SK-N-SH (cell line): Measurements from ENCODE around the gene MAMSTR. TPM values are rescaled to one million over a fixed set of nuclear protein-coding genes. Genes with fewer than 3 reads are reported as not detected.

Experiments
- CTCF ChIA-PET: fragments of 300-600, 350-600 bp; formaldehyde crosslinking; extraction: SDS; loops from one replicate; lab custom pipeline; 2021; lab: Yijun Ruan, JAX
- POLR2A ChIA-PET: fragments of 350-600 bp; sonication (Branson Sonifier 250); formaldehyde crosslinking; extraction: SDS; loops from one replicate; lab custom pipeline; 2020; ENCODE audit warnings: antibody characterized with exemption, inconsistent platforms; lab: Yijun Ruan, JAX
- DNase-seq: peaks from one replicate; pipeline ENCODE4 v3.0.0; 2012
- H2AFZ ChIP-seq: fragments of 200-600 bp; sonication (generic); 2 replicates; pipeline ENCODE4 v1.8.1; 2016; ENCODE audit warnings: antibody characterized with exemption, mild to moderate bottlenecking, low read depth
- H3F3A ChIP-seq: fragments of 200-600 bp; sonication (generic); replicated peaks from 2 replicates; pipeline ENCODE3; 2016; ENCODE audit warnings: antibody characterized with exemption, mild to moderate bottlenecking; ENCODE audit not compliant: insufficient read depth
- H3K27ac ChIP-seq, 2 experiments: fragments of 200-500 bp in 1 of 2; fragments of 200-600 bp in 1 of 2; sonication (Bioruptor generic) in 1 of 2; sonication (generic), shearing (Covaris generic) in 1 of 2; 2 replicates each; pipeline versions ENCODE4 v1.5.1 to v1.6.1; 2014 to 2016; ENCODE audit warnings: low read depth in 2 of 2, inconsistent platforms in 1 of 2, low read length in 1 of 2, mild to moderate bottlenecking in 1 of 2, mixed read lengths in 1 of 2
- H3K27me3 ChIP-seq: fragments of 200-600 bp; sonication (generic), shearing (Covaris generic); 2 replicates; pipeline ENCODE4 v1.6.1; 2016; ENCODE audit warnings: mixed run types; ENCODE audit not compliant: insufficient read depth
- H3K36me3 ChIP-seq, 2 experiments: fragments of 200-500 bp in 1 of 2; fragments of 200-600 bp in 1 of 2; sonication (Bioruptor generic) in 1 of 2; sonication (generic) in 1 of 2; replicated peaks in 1 of 2; 2 replicates each; pipeline versions ENCODE3 to v1.5.1; 2014 to 2016; ENCODE audit warnings: low read length in 1 of 2, mild to moderate bottlenecking in 1 of 2; ENCODE audit not compliant: insufficient read depth in 2 of 2, control insufficient read depth in 1 of 2
- H3K4me1 ChIP-seq, 2 experiments: fragments of 200-500 bp in 1 of 2; fragments of 200-600 bp in 1 of 2; sonication (Bioruptor generic) in 1 of 2; sonication (generic), shearing (Covaris generic) in 1 of 2; 2 replicates each; pipeline versions ENCODE4 v1.5.1 to v1.6.1; 2014 to 2016; ENCODE audit warnings: low read depth in 1 of 2, low read length in 1 of 2, mixed run types in 1 of 2; ENCODE audit not compliant: insufficient read depth in 2 of 2, control insufficient read depth in 1 of 2
- H3K4me2 ChIP-seq: fragments of 200-600 bp; sonication (generic), shearing (Covaris generic); 2 replicates; pipeline ENCODE4 v1.6.1; 2017; ENCODE audit warnings: mixed run types
- H3K4me3 ChIP-seq, 2 experiments: fragments of 200-500 bp in 1 of 2; fragments of 200-600 bp in 1 of 2; sonication (Bioruptor generic) in 1 of 2; sonication (generic), shearing (Covaris generic) in 1 of 2; 2 replicates each; pipeline versions ENCODE4 v1.5.1 to v1.8.1; 2014 to 2016; ENCODE audit warnings: low read depth in 2 of 2, inconsistent platforms in 1 of 2, low read length in 1 of 2, mild to moderate bottlenecking in 1 of 2, mixed read lengths in 1 of 2, moderate library complexity in 1 of 2
- H3K79me2 ChIP-seq: fragments of 200-600 bp; sonication (generic); 2 replicates; pipeline ENCODE4 v1.8.1; 2017; ENCODE audit warnings: mild to moderate bottlenecking; ENCODE audit not compliant: insufficient read depth
- H3K9ac ChIP-seq: fragments of 200-600 bp; sonication (generic); 2 replicates; pipeline ENCODE4 v1.6.1; 2017; ENCODE audit warnings: mixed run types
- H3K9me2 ChIP-seq: fragments of 200-600 bp; sonication (generic); 2 replicates; pipeline ENCODE4 v1.6.1; 2017; ENCODE audit warnings: mixed run types
- H3K9me3 ChIP-seq: fragments of 200-600 bp; sonication (generic); 2 replicates; pipeline ENCODE4 v1.6.1; 2017; ENCODE audit warnings: mixed run types, mild to moderate bottlenecking, moderate library complexity
- H4K20me1 ChIP-seq: fragments of 200-600 bp; sonication (generic); 2 replicates; pipeline ENCODE4 v1.6.1; 2017; ENCODE audit warnings: mild to moderate bottlenecking, mixed run types; ENCODE audit not compliant: insufficient read depth
- ELF1 ChIP-seq: IDR thresholded peaks from 2 replicates; pipeline ENCODE4 v1.4.0; 2012
- EZH2phosphoT487 ChIP-seq: fragments of 200-600 bp; sonication (generic); IDR thresholded peaks from 2 replicates; pipeline ENCODE4 v1.6.1; 2017; ENCODE audit warnings: low read depth, mixed run types, mild to moderate bottlenecking, antibody characterized with exemption, moderate library complexity, borderline replicate concordance
- FOXM1 ChIP-seq: IDR thresholded peaks from 2 replicates; pipeline ENCODE4 v1.4.0; 2012; ENCODE audit warnings: low read depth, mild to moderate bottlenecking
- NRF1 ChIP-seq: IDR thresholded peaks from 2 replicates; pipeline ENCODE4 v1.6.1; 2012; ENCODE audit warnings: low read depth, mild to moderate bottlenecking, low read length
- POLR2AphosphoS5 ChIP-seq: IDR thresholded peaks from 2 replicates; pipeline ENCODE4 v1.6.1; 2012; ENCODE audit warnings: low read depth, low read length
- RCOR1 ChIP-seq: fragments of 150-350 bp; IDR thresholded peaks from 2 replicates; pipeline ENCODE4 v1.6.1; 2017; ENCODE audit warnings: antibody characterized with exemption, low read length
- REST ChIP-seq: IDR thresholded peaks from 2 replicates; pipeline ENCODE4 v1.6.1; 2012; ENCODE audit warnings: mild to moderate bottlenecking, low read depth, low read length, moderate library complexity
- TAF1 ChIP-seq: IDR thresholded peaks from 2 replicates; pipeline ENCODE4 v1.6.1; 2012; ENCODE audit warnings: low read depth, mild to moderate bottlenecking, low read length, moderate library complexity, borderline replicate concordance
- TCF12 ChIP-seq: IDR thresholded peaks from 2 replicates; pipeline ENCODE4 v1.4.0; 2012
- TEAD4 ChIP-seq: IDR thresholded peaks from 2 replicates; pipeline ENCODE4 v1.4.0; 2012; ENCODE audit warnings: mild to moderate bottlenecking, borderline replicate concordance; ENCODE audit not compliant: insufficient read depth
- WGBS: methylation state at CpG from one replicate; pipeline ENCODE4 v1.1.6; 2017; ENCODE audit warnings: low lambda C conversion rate; 5-methylcytosine and 5-hydroxymethylcytosine counted together
- polyA plus RNA-seq, 3 experiments: library from polyadenylated mRNA; depleted of rRNA; stranded (reverse); fragments of >200 nt; gene quantifications; 2 replicates each; pipeline ENCODE4 v1.2.3, GENCODE V29; 2012
- TF ChIP-seq, protein P1 (sequence below): IDR thresholded peaks from 2 replicates; pipeline ENCODE4 v1.4.0; 2012; ENCODE audit warnings: low read depth
- TF ChIP-seq, protein P2 (sequence below): fragments of 200-600 bp; sonication (generic); IDR thresholded peaks from 2 replicates; pipeline ENCODE4 v1.6.1; 2017; ENCODE audit warnings: antibody characterized with exemption, mild to moderate bottlenecking, moderate library complexity

Gene MAMSTR
- polyA plus RNA-seq, 1 of the 3 experiments (the other 2 are of a cell fraction), result 1.1 TPM

DNA sequence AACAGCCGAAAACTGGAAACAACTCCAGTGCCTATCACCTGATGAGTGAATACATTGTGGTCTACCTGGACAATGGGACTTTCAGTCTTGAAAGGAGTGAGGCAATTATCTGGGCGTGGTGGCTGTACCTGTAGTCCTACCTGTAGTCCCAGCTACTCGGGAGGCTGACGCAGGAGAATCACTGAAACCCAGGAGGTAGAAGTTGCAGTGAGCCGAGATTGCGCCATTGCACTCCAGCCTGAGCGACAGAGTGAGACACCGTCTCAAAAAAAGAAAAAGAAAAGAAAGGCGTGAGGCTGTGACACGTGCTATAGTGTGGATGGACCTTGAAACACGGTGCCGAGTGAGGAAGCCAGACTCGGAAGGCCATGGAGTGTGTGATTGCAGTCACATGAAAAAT lies 42.6 kb downstream of the MAMSTR start:
- Histone ChIP-seq H3K27ac (no peak overlapping the region), H3F3A (no peaks in the 10 kb centered on the region), H3K4me2 (no peak overlapping the region), H4K20me1 (no peaks in the 10 kb centered on the region), H3K4me1 (peaks cover 0 to 8% of the 10 kb centered on the region in 2 experiments; a peak in 1 of 4 replicates), H3K9ac (no peak overlapping the region), H3K36me3 (no peaks in the 10 kb centered on the region), H2AFZ (no peak overlapping the region), H3K4me3 (no peak overlapping the region), H3K9me2 (no peaks in the 10 kb centered on the region), H3K9me3 (no peaks in the 10 kb centered on the region), H3K27me3 (no peaks in the 10 kb centered on the region), H3K79me2 (no peaks in the 10 kb centered on the region)
- DNase-seq, result no peak
- 85% methylated on average over 13 of the region's 13 CpGs for WGBS
- TF ChIP-seq NRF1, result no peak
- TF ChIP-seq, protein P1, sequence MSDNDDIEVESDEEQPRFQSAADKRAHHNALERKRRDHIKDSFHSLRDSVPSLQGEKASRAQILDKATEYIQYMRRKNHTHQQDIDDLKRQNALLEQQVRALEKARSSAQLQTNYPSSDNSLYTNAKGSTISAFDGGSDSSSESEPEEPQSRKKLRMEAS, result no peak
- TF ChIP-seq REST, result no peak
- TF ChIP-seq ELF1, result no peak
- no peak for TF ChIP-seq EZH2phosphoT487
- no peak for TF ChIP-seq POLR2AphosphoS5
- TF ChIP-seq, protein P2, sequence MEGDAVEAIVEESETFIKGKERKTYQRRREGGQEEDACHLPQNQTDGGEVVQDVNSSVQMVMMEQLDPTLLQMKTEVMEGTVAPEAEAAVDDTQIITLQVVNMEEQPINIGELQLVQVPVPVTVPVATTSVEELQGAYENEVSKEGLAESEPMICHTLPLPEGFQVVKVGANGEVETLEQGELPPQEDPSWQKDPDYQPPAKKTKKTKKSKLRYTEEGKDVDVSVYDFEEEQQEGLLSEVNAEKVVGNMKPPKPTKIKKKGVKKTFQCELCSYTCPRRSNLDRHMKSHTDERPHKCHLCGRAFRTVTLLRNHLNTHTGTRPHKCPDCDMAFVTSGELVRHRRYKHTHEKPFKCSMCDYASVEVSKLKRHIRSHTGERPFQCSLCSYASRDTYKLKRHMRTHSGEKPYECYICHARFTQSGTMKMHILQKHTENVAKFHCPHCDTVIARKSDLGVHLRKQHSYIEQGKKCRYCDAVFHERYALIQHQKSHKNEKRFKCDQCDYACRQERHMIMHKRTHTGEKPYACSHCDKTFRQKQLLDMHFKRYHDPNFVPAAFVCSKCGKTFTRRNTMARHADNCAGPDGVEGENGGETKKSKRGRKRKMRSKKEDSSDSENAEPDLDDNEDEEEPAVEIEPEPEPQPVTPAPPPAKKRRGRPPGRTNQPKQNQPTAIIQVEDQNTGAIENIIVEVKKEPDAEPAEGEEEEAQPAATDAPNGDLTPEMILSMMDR, result no peak
- no peak for TF ChIP-seq RCOR1
- TF ChIP-seq FOXM1, result no peak
- TF ChIP-seq TEAD4, result no peak
- POLR2A ChIA-PET, result no interaction called here
- CTCF ChIA-PET, result interaction anchor here (0.6 to 3.4 kb wide), 2 partner anchors 13 to 118 kb away, joined by 3 to 13 read pairs; no protein-coding TSS in a partner anchor

GRCh38 chr19:48676487-48676886 lies 43.0 kb downstream of the MAMSTR start:
- CTCF ChIA-PET, result interaction anchor here (0.8 to 3.7 kb wide), 10 partner anchors 17 to 294 kb away, joined by 3 to 35 read pairs (median 7); partner anchors contain the start of gene CA11
- H3K9me2 ChIP-seq, result no peaks in the 10 kb centered on the region
- H3K27me3 ChIP-seq, result no peaks in the 10 kb centered on the region
- H3K79me2 ChIP-seq, result no peaks in the 10 kb centered on the region
- H3K4me1 ChIP-seq, result peaks cover 0 to 8% of the 10 kb centered on the region in 2 experiments; a peak in 1 of 4 replicates
- no peak for DNase-seq
- no peaks in the 10 kb centered on the region for H3F3A ChIP-seq
- H4K20me1 ChIP-seq, result no peaks in the 10 kb centered on the region
- no peak overlapping the region for H3K27ac ChIP-seq
- 84% methylated on average over 17 of the region's 17 CpGs for WGBS
- POLR2A ChIA-PET, result no interaction called here
- no peak overlapping the region for H2AFZ ChIP-seq
- H3K4me3 ChIP-seq, result no peak overlapping the region
- H3K36me3 ChIP-seq, result no peaks in the 10 kb centered on the region
- no peak overlapping the region for H3K4me2 ChIP-seq
- H3K9me3 ChIP-seq, result no peaks in the 10 kb centered on the region
- H3K9ac ChIP-seq, result no peak overlapping the region
- TF ChIP-seq, protein P2, result no peak
- TF ChIP-seq TCF12 (no peak), TAF1 (no peak)
